ENCODE results near the gene PITPNC1.
"Not testable (repeated sequence)": the region's sequence is repeated elsewhere in the genome, so short reads cannot be mapped to it uniquely, and the experiment has no call there.

The PITPNC1 gene

GRCh38 chr17:67461876-67462275 is 84.8 kb downstream of the PITPNC1 start:
- DNase-seq: no peak

- no peak for DNase-seq
Observed at GRCh38 chr17:67466251-67466796, 89.2 kb downstream of the PITPNC1 start.

DNA sequence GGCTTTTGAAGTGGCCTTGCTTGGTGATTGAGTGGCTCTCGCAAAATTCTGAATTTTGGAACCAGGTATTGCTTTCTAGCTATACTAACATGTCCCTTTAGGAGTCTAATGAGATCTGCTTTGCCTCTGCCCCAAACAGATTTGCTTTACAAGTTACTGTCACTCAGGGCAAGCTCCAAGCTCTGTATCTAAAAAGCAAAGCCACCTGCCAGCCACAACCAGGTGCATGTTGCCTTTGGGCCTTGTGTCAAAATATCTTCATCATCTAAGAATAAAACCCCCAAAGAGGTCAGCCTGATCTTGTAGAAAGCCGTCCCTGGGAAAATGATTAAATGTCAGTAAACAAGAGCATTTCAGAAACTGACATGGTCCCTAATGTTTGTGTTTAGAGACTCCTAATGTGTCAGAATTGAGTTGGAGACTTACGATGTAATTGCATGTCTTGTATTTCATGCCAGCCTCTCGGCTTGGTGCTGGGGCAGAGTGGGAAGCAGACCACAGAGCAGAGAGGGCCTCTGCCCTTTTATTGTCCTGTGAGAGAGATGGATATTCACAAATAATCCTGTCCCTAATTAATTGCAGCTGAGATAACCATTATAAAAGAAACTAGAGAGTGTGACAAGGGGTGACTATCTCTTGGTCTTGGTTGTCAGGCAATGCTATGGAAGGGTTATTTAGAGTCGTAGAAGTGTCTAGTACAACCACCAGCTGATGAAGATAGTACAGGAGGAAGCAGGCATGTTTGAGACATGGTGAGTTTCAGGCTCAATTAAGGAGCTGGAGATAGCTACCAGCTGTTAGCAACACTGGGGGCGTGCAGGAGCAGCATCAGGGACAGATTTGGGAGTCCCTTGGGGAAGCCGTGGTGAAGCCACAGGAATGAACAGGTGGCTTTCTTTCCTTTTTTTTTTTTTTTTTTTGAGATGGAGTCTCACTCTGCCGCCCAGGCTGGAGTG is 90.7 kb downstream of the PITPNC1 start:
- no peak for DNase-seq

DNA sequence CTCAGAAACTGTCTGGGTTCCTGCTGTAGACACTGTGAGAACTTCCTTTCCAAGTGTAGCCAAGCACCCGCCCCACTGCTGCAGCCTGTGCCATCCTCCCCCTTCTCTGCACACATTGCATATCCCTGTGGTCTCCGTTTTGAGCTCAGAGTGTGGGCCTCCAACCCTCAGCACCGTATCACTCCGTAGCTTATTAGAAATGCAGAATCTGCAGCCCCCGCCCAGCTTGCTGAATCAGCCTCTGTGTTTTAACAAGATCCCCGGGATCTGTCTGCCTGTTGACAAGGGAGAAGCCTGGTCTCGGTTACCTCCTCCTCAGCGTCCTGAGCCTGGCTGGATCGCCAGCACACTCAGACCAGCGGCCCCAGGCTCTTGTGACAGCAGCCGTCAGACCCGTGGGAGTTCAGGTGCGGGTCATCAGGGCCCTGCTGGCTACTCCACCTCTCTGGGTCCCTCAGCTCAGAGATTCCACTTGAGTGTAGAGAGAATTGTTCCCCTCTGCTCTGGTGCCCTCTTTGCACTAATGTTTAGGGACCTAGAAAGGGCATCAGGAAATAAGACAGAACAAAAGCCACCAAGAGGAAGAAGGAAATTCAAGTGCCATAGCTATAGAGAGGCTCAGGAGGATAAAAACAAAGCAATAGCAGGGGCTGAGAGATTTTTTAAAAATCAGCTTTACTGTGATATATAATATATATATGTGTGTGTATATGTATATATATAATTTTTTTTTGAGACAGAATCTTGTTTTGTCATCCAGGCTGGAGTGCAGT is 92.3 kb downstream of the PITPNC1 start:
- DNase-seq: peak; percentile 36 to 63 (median 50)

DNA sequence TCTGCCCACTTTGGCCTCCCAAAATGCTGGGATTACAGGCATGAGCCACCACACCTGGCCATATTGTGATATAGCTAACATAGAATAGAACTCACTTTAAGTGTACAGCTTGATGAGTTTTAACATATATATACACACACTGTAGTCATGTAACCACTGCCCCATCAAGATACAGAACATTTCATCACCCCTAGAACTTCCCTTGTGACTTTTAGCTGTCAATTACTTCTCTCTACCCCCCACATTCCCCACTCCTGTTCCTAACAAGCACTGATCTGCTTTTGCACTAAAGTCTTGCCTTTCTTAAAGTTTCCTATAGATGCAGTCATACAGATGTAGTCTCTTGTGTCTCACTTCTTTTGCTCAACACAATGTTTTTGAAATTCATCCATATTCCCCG is 93.1 kb downstream of the PITPNC1 start:
- DNase-seq: peak in 2 of 4 experiments; percentile 47 to 48

DNA sequence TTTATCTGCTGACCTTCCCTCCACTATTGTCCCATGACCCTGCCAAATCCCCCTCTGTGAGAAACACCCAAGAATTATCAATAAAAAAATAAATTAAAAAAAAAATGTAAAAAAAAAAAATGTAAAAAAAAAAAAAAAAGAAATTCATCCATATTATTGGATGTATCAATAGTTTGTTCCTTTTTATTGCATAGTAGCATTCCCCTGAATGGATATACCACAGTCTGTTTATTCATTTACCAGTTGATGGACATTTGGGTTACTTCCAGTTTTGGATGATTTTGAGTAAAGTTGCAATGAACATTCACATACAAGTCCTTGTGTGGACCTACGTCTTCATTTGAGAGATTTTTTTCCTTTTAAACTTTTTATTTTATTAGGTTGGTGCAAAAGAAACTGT is 94.0 kb downstream of the PITPNC1 start:
- no peak for DNase-seq

- peak in 1 of 4 experiments; percentile 28 for DNase-seq
Observed at GRCh38 chr17:67472606-67473005, 95.5 kb downstream of the PITPNC1 start.

DNA sequence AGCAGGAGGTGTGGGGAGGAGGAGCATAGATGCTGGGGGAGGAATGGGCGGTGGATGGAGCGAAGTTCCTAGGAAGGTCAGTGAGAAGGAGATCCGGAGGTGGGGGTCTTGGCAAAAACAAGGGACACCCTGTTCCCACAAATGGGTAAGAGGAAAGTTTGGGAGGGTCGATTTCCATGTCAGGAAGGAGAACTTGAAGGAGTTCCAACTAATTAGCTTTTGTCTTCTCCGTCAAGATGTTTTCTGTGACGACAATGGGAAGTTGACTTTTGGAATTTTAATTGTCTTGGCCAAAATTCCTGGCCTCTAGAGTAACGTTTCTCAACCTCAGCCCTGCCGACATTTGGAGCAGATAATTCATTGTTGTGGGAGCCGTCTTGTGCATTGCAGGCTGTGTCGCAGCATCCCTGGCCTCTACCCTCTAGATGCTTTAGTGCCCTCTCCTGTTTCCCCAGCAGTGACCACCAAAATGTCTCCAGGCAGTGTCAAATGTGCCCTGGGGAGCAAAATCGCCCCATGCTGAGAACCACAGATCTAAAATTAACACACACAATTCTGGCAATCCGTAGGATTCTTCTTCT is 97.1 kb downstream of the PITPNC1 start:
- no peak for DNase-seq

GRCh38 chr17:67475161-67475937 is 98.3 kb downstream of the PITPNC1 start:
- DNase-seq: peak; percentile 86 to 92 (median 90)

DNA sequence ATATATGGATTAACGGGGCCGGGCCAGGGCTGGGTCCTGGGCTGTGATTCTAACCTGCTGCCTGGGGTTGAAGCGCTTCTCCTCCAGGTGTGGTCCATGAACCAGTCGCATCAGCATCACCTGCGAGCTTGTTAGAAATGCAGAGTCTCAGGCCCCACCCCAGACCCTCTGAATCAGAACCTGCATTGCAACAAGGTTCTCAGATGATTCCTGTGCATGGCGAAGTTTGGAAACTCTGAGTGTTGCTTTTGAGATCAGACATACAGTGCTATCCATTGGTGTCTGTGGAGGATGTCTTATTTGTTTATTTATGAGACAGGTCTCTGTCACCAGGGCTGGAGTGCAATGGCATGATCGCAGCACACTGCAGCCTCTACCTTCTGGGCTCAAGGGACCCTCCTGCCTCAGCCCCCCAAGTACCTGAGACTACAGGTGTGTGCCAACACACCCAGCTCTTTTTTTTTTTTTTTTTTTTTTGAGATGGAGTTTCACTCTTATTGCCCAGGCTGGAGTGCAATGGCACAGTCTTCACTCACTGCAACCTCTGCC is 99.8 kb downstream of the PITPNC1 start:
- no peak for DNase-seq

GRCh38 chr17:67477687-67478086 is 100.6 kb downstream of the PITPNC1 start:
- peak; percentile 60 to 86 (median 79) for DNase-seq

DNA sequence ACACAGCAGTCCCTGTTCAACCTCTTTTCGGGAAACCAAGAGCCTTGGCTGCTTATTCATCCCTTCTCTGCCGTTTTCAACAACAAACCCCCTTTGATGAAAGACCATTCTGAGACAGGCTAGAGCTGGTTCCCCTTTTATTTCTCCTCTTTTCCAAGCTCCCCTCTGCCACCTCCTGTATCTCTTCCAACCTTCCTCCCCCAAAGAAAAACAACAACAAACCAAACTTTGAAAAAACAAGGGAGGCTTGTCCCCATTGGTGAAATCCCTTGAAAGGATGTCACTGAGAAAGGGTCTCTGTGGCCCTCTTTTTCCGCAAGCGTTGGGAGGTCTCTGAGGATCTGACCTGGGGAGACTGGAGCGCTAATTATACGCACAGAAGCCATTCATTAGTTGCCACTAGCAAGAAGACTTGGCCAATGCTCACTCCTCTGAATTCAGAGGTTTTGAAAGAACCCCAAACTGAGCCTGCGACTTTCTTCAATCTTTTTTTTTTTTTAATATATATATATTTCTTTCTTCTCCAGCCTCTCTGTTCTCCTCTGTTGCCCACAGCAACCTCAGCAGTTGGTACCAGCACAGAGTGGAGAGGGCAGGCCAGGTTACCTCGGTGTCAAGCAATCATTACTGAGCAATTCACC is 101.4 kb downstream of the PITPNC1 start:
- no peak for DNase-seq

- peak; percentile 44 to 75 (median 69) for DNase-seq
Observed at GRCh38 chr17:67479148-67479547, 102.1 kb downstream of the PITPNC1 start.

DNA sequence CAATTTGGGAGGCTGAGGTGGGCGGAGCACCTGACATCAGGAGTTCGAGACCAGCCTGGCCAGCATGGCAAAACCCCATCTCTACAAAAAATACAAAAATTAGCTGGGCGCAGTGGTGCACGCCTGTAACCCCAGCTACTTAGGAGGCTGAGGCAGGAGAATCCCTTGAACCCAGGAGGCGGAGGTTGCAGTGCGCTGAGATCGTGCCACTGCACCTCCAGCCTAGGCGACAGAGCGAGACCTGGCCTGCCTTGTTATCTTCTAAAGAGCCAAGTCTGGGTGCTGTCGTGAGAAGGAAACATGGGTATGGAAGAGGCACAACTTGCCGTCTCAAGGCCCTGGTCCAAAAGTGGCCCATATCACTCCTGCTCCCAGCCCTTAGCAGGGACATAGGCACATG is 103.9 kb downstream of the PITPNC1 start:
- not testable (repeated sequence) for DNase-seq

GRCh38 chr17:67481808-67482207 is 104.7 kb downstream of the PITPNC1 start:
- DNase-seq: peak; percentile 57 to 94 (median 84)

- DNase-seq: peak in 3 of 4 experiments; percentile 21 to 51 (median 38)
Observed at GRCh38 chr17:67482764-67483163, 105.7 kb downstream of the PITPNC1 start.

DNA sequence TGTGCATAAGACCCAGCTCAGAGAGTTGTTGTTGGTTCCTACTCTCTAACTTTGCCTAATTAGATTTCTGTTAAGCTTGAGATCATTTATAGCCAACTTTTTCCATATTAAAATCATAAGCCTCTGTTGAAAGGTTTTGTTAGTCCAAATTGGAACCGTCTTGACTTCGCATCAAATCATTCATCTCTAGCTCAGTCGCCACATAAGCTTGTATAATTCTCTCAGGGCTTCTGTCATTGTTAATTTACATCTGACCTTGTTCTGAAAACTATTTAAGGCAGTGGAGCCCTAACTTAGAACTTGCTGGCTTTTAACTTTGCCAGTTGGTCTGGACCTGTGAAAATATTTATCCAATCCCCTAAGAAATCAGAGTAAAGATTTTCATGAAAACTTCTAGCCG is 107.2 kb downstream of the PITPNC1 start:
- no peak for DNase-seq

DNA sequence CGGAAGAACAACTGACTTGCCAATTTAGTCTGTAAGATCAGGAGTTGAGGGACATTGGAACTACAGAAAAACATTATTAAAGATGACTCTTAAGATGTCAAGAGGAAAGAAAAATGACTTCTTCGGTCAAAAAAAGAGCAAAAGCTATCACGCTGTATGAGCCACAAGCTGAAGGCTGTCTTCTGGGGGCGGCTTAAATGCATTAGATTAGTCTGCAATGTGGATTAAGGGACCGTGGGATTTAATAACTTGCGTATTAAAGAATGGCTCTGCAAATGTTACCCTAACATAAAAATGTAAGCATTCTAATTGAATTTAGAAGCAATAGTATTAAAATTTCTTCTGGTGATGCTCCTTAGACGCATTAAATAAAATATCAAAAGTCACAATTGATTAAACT is 108.6 kb downstream of the PITPNC1 start:
- no peak for DNase-seq

DNA sequence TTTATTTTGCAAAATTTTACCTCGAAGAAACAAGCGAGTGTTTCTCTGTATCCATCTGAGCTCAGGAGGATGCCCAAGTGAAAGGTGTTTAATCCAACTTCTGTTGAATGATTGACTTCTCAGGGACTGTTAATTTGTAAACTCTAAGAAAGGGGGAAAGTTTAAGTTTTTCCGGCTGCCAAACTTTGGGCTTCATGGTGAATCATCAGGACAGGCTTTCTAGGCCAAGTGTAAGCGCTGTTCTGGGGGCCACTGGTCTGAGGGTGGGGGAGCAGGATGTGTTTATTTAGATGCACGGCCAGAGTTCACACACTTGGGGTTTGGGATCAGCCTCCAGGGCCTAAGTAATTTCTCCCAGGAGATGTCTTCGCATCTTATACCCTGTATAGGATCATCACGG is 110.4 kb downstream of the PITPNC1 start:
- no peak for DNase-seq

DNA sequence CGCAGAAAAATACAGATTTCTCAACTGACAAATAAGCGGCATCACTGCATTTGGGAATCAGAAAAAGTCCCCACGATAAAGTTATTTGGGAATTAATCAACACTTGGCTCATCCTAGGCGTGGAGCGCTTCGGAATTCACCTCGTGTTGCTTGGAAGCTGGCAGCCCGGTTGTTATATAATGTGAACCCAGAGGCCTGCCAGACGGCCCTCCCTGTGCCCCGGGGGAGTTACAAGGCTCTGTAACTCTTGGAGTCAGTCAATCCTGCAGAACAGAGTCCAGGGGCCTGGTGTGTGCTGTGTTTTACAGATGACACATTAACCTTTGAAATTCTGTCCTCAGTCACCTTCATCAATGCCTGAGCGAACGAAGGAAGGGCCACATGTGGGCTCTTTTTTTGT is 111.1 kb downstream of the PITPNC1 start:
- no peak for DNase-seq

GRCh38 chr17:67488768-67489167 is 111.7 kb downstream of the PITPNC1 start:
- DNase-seq: no peak

All from suppressor macrophage (primary cell).